Fibroblast of lung (primary cell): ENCODE measurements around the gene UNC79. TPM values are rescaled to one million over a fixed set of nuclear protein-coding genes. Genes with fewer than 3 reads are reported as not detected.

Experiments
- DNase-seq, 2 donors: peaks; one replicate each; pipeline versions ENCODE4 v3.0.0 to v3.0.0-alpha.2; 2010; ENCODE audit warnings: low read depth in 2 of 2
- H2AFZ ChIP-seq: 2 replicates; pipeline ENCODE4 v1.5.1; 2012; ENCODE audit warnings: low read length, control low read depth, inconsistent platforms
- H3K27ac ChIP-seq: 2 replicates; pipeline ENCODE4 v1.5.1; 2011; ENCODE audit warnings: low read length, control low read depth; ENCODE audit not compliant: insufficient read depth
- H3K27me3 ChIP-seq: 2 replicates; pipeline ENCODE4 v1.5.1; 2011; ENCODE audit warnings: mild to moderate bottlenecking, low read length; ENCODE audit not compliant: control insufficient read depth, insufficient read depth
- H3K36me3 ChIP-seq: 2 replicates; pipeline ENCODE4 v1.5.1; 2011; ENCODE audit warnings: low read length; ENCODE audit not compliant: control insufficient read depth, insufficient read depth
- H3K4me1 ChIP-seq: 2 replicates; pipeline ENCODE4 v1.5.1; 2011; ENCODE audit warnings: low read length; ENCODE audit not compliant: control insufficient read depth, insufficient read depth; ENCODE audit errors: extremely low read depth
- H3K4me2 ChIP-seq: 2 replicates; pipeline ENCODE4 v1.5.1; 2011; ENCODE audit warnings: low read length, control low read depth; ENCODE audit not compliant: insufficient read depth; ENCODE audit errors: extremely low read depth
- H3K4me3 ChIP-seq, 4 experiments: fragments of 200-600 bp in 1 of 4; sonication (generic) in 1 of 4; replicated peaks in 1 of 4; 2 replicates each; pipeline ENCODE4 v1.5.1; 2011 to 2016; ENCODE audit warnings: low read length in 4 of 4, low read depth in 3 of 4, mild to moderate bottlenecking in 3 of 4, control low read depth in 2 of 4, inconsistent platforms in 1 of 4, mixed read lengths in 1 of 4; ENCODE audit not compliant: insufficient read depth in 1 of 4; ENCODE audit errors: control extremely low read depth in 1 of 4
- H3K79me2 ChIP-seq: 2 replicates; pipeline ENCODE4 v1.5.1; 2012; ENCODE audit warnings: mild to moderate bottlenecking, low read length, inconsistent platforms; ENCODE audit not compliant: control insufficient read depth, insufficient read depth
- H3K9ac ChIP-seq: 2 replicates; pipeline ENCODE4 v1.5.1; 2011; ENCODE audit warnings: mild to moderate bottlenecking, low read length, control low read depth; ENCODE audit not compliant: insufficient read depth
- H3K9me3 ChIP-seq: 2 replicates; pipeline ENCODE4 v1.5.1; 2012; ENCODE audit warnings: low read depth, low read length; ENCODE audit not compliant: control insufficient read depth, insufficient read depth
- H4K20me1 ChIP-seq: 2 replicates; pipeline ENCODE4 v1.5.1; 2011; ENCODE audit warnings: low read length; ENCODE audit not compliant: control insufficient read depth, insufficient read depth; ENCODE audit errors: extremely low read depth
- EZH2 ChIP-seq: IDR thresholded peaks from 2 replicates; pipeline ENCODE4 v1.5.1; 2012; ENCODE audit warnings: low read length, control low read depth, mild to moderate bottlenecking; ENCODE audit errors: missing control alignments
- polyA plus RNA-seq, 2 donors: library from polyadenylated mRNA; depleted of rRNA in 1 of 2; stranded (reverse) in 1 of 2; unstranded in 1 of 2; fragments of >200 nt; gene quantifications; 2 replicates each; pipeline ENCODE4 v1.2.1, GENCODE V29; 2011 to 2012; ENCODE audit warnings: missing spikeins in 1 of 2
- total RNA-seq: library from RNA; depleted of rRNA; stranded (reverse); fragments of >200 nt; gene quantifications from 2 replicates; pipeline ENCODE4 v1.2.1, GENCODE V29; 2014
- TF ChIP-seq, protein P1 (sequence below), 2 donors: IDR thresholded peaks in 1 of 2; conservative IDR thresholded peaks in 1 of 2; 1 replicate in 1 of 2; 2 replicates in 1 of 2; pipeline ENCODE4 v1.5.1; 2011 to 2012; ENCODE audit warnings: low read length in 2 of 2, control low read depth in 1 of 2, inconsistent platforms in 1 of 2, low read depth in 1 of 2, mild to moderate bottlenecking in 1 of 2

Gene UNC79
- total and polyA plus RNA-seq, 2 donors (not counting 1 experiment from before 2014, with no cell fraction given): 0.02 to 0.17 TPM

DNA sequence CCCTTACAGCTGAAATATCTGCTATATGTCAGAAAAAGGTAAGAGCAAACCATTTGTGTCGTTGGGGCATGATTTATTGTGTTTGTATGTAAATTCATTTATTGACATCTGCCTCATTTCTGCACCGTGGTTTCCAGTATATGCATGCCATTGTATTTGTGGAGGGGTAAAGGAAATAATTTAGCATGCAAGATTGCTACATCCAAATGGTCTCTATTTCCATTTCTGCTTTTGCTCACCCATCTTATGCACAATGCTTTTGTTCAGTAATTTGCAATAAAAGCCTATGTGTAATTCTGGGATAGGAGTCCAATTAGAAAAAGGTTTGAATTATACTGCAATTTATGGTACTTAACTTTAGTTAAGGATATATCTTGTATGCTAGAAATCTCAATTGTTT, 101.8 kb downstream of the UNC79 start:
- no peak overlapping the region for H3K27ac ChIP-seq
- no peaks in the 10 kb centered on the region for H3K4me1 ChIP-seq
- no peak overlapping the region for H3K9ac ChIP-seq
- no peak overlapping the region for H3K4me3 ChIP-seq
- no peak overlapping the region for H3K4me2 ChIP-seq
- H4K20me1 ChIP-seq: no peaks in the 10 kb centered on the region
- no peaks in the 10 kb centered on the region for H3K79me2 ChIP-seq
- H3K27me3 ChIP-seq: no peaks in the 10 kb centered on the region
- no peak for DNase-seq
- no peak for TF ChIP-seq EZH2
- TF ChIP-seq, protein P1, sequence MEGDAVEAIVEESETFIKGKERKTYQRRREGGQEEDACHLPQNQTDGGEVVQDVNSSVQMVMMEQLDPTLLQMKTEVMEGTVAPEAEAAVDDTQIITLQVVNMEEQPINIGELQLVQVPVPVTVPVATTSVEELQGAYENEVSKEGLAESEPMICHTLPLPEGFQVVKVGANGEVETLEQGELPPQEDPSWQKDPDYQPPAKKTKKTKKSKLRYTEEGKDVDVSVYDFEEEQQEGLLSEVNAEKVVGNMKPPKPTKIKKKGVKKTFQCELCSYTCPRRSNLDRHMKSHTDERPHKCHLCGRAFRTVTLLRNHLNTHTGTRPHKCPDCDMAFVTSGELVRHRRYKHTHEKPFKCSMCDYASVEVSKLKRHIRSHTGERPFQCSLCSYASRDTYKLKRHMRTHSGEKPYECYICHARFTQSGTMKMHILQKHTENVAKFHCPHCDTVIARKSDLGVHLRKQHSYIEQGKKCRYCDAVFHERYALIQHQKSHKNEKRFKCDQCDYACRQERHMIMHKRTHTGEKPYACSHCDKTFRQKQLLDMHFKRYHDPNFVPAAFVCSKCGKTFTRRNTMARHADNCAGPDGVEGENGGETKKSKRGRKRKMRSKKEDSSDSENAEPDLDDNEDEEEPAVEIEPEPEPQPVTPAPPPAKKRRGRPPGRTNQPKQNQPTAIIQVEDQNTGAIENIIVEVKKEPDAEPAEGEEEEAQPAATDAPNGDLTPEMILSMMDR (conservative IDR thresholded peaks at IDR 0.05 in 1 of 2, IDR thresholded peaks at IDR 0.05 in 1 of 2; ENCODE audit: low read depth in 1 of 2, low read length in 2 of 2): no peak
- H3K36me3 ChIP-seq: no peaks in the 10 kb centered on the region
- no peaks in the 10 kb centered on the region for H3K9me3 ChIP-seq
- no peak overlapping the region for H2AFZ ChIP-seq

DNA sequence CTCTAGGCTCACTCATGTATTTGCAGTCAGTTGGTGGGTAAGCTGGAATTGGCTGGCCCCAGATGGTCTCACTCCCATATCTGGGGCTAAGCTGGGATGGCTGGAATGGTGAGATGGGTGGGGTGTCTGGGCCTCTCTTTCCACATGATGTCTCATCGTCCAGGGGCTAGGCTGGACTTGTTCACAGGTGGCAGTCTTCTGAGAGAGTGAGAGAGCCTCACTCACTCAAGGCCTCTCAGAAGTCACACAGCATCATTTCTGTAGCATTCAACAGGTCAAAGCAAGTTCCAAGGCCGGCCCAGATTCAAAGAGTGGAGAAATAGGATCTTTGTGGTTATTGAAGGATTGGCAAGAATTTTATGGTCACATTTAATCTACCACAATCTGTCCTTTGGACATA, 102.7 kb downstream of the UNC79 start:
- Histone ChIP-seq H3K36me3 (no peaks in the 10 kb centered on the region), H3K79me2 (no peaks in the 10 kb centered on the region), H3K9ac (no peak overlapping the region), H3K4me1 (no peaks in the 10 kb centered on the region), H3K27me3 (no peaks in the 10 kb centered on the region), H3K4me2 (no peak overlapping the region), H3K9me3 (no peaks in the 10 kb centered on the region), H3K27ac (no peak overlapping the region), H3K4me3 (no peak overlapping the region), H4K20me1 (no peaks in the 10 kb centered on the region), H2AFZ (no peak overlapping the region)
- TF ChIP-seq EZH2: no peak
- TF ChIP-seq, protein P1 (conservative IDR thresholded peaks at IDR 0.05 in 1 of 2, IDR thresholded peaks at IDR 0.05 in 1 of 2; ENCODE audit: low read depth in 1 of 2, low read length in 2 of 2): no peak
- DNase-seq: peak in 1 of 2 donors; percentile 24

DNA sequence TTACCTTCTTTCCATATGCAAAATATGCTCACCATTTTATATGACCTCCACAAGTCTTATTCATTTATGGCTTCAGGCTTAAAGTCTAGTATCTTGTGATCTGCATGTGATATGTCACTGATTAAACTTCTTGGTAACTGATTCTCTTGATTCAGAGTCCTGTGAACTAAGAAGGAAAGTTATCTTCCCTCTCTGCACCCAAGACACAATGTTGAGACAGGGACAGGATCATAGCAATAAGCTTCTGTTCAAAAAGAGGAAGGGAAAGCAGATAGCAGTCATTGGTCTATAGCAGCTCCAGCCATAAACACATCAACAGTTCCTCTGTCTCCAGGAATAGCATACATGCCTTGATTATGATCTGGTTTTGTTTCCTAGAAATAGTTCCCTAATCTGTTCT, 103.1 kb downstream of the UNC79 start:
- H3K4me1 ChIP-seq: no peaks in the 10 kb centered on the region
- no peaks in the 10 kb centered on the region for H3K9me3 ChIP-seq
- no peak overlapping the region for H3K9ac ChIP-seq

More for the DNA sequence above, 103.1 kb downstream of the UNC79 start:
- TF ChIP-seq EZH2: no peak
- TF ChIP-seq, protein P1 (conservative IDR thresholded peaks at IDR 0.05 in 1 of 2, IDR thresholded peaks at IDR 0.05 in 1 of 2; ENCODE audit: low read depth in 1 of 2, low read length in 2 of 2): no peak
- no peaks in the 10 kb centered on the region for H3K27me3 ChIP-seq
- H3K4me2 ChIP-seq: no peak overlapping the region
- H4K20me1 ChIP-seq: no peaks in the 10 kb centered on the region
- no peak overlapping the region for H3K4me3 ChIP-seq
- H3K36me3 ChIP-seq: no peaks in the 10 kb centered on the region
- H3K27ac ChIP-seq: no peak overlapping the region
- DNase-seq: no peak
- no peaks in the 10 kb centered on the region for H3K79me2 ChIP-seq
- H2AFZ ChIP-seq: no peak overlapping the region
